ENCODE measurements around the gene FUT1.

The FUT1 gene

DNA sequence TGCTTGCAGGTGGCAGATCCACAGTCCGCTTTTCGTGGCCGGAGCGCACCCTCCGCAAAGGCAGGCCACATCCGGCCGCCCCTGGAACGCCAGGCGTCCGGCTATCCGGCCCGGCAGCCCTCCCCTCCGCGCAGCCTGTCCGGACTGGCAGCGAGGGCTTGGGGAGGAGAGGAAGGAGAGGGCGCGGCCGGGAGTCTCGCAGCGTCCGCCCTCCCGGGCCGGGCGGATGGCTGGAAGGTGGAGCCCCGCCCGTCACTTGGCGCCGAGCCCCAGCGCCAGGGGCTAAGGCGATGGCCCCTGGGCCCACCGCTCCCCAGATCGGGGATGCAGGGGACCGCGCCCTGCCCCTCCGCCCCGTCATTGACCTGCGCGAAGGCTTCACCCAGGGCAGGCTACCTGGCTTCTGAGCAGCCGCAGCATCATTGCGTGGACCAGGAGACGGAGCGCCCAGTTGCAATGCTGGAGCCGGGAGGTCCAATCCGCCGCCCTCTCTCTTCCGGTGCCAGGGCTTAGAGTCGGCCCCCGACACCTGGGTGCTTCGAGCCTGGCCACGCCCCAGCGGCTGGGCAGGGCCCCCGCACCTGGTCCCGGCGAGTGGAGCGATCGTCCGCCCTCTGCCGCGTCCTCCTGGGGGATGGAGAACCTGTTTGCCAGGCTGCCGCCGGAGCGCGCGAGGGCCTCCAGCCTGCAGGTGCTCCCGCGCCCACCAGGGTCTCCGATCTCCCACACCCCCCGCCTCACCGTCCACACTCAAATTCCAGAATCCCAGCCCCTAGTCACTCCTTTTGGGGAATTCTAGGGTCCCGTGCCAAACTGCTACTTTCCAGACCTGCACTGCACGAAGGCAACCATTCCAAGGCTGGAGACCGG lies at the start of gene FUT1:
Gene FUT1 (minus strand): TSS at position 146 of the 870 bp plus-strand sequence. CDS start 1,360 bp downstream, outside the sequence.
- H3K9me3 ChIP-seq (ENCODE audit: control insufficient read depth in 1 of 2, low read length in 2 of 2), result no peaks in the 10 kb centered on the region
- peak within 1 kb of the TSS; percentile 34 to 59 for H3K4me3 ChIP-seq (ENCODE audit: low read depth in 1 of 2, low read length in 2 of 2)
- H3K36me3 ChIP-seq (ENCODE audit: control insufficient read depth in 1 of 2, insufficient read depth in 2 of 2, low read length in 2 of 2), result peaks cover 0 to 4% of the 10 kb centered on the region in 2 donors
- H3K4me1 ChIP-seq (ENCODE audit: control insufficient read depth in 1 of 2, insufficient read depth in 2 of 2, low read length in 2 of 2), result peaks cover 5 to 15% of the 10 kb centered on the region in 2 donors
- peak within 1 kb of the TSS; percentile 23 to 64 for H3K9ac ChIP-seq (ENCODE audit: low read depth in 1 of 2, low read length in 2 of 2)
- peak within 1 kb of the TSS; percentile 26 for H3K27ac ChIP-seq (ENCODE audit: low read depth, low read length)
- peaks cover 0 to 3% of the 10 kb centered on the region in 2 donors for H3K27me3 ChIP-seq (ENCODE audit: control insufficient read depth in 1 of 2, insufficient read depth in 2 of 2, low read length in 2 of 2)

GRCh38 chr19:48799358-48800300 lies 47.2 kb upstream of the FUT1 start:
- H3K36me3 ChIP-seq (ENCODE audit: control insufficient read depth in 1 of 2, insufficient read depth in 2 of 2, low read length in 2 of 2), result no peaks in the 10 kb centered on the region
- peaks cover 0 to 13% of the 10 kb centered on the region in 2 donors for H3K4me1 ChIP-seq (ENCODE audit: control insufficient read depth in 1 of 2, insufficient read depth in 2 of 2, low read length in 2 of 2)
- no peak overlapping the region for H3K4me3 ChIP-seq (ENCODE audit: low read depth in 1 of 2, low read length in 2 of 2)
- no peak overlapping the region for H3K9ac ChIP-seq (ENCODE audit: low read depth in 1 of 2, low read length in 2 of 2)
- H3K9me3 ChIP-seq (ENCODE audit: control insufficient read depth in 1 of 2, low read length in 2 of 2), result no peaks in the 10 kb centered on the region
- no peaks in the 10 kb centered on the region for H3K27me3 ChIP-seq (ENCODE audit: control insufficient read depth in 1 of 2, insufficient read depth in 2 of 2, low read length in 2 of 2)
- no peak overlapping the region for H3K27ac ChIP-seq (ENCODE audit: low read depth, low read length)

- Histone ChIP-seq H3K27me3 (ENCODE audit: control insufficient read depth in 1 of 2, insufficient read depth in 2 of 2, low read length in 2 of 2) (no peaks in the 10 kb centered on the region), H3K9me3 (ENCODE audit: control insufficient read depth in 1 of 2, low read length in 2 of 2) (no peaks in the 10 kb centered on the region), H3K4me3 (ENCODE audit: low read depth in 1 of 2, low read length in 2 of 2) (no peak overlapping the region), H3K4me1 (ENCODE audit: control insufficient read depth in 1 of 2, insufficient read depth in 2 of 2, low read length in 2 of 2) (peaks cover 0 to 13% of the 10 kb centered on the region in 2 donors), H3K36me3 (ENCODE audit: control insufficient read depth in 1 of 2, insufficient read depth in 2 of 2, low read length in 2 of 2) (no peaks in the 10 kb centered on the region), H3K9ac (ENCODE audit: low read depth in 1 of 2, low read length in 2 of 2) (no peak overlapping the region), H3K27ac (ENCODE audit: low read depth, low read length) (no peak overlapping the region)
Observed at GRCh38 chr19:48798937-48799336, 46.5 kb upstream of the FUT1 start.

DNA sequence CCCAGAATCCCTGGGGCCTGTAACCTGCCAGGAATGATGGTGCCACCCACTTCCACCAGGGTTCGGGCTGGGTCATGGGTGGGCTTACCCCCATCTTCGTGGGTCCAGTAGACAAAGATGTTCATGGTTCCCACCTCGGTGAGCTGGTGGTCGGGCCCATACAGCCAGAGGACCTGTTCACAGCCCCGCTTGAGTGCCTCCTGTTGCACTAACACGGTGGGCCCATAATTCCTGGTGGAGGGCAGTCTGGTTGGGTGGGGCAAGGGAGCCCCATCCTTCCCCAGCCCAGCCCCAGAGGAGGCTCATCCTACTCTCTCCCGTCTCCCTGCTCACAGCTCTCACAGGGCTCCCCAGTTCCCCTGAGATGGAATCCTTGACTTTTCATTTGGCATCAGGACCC lies 44.7 kb upstream of the FUT1 start:
- H3K36me3 ChIP-seq (ENCODE audit: control insufficient read depth in 1 of 2, insufficient read depth in 2 of 2, low read length in 2 of 2), result no peaks in the 10 kb centered on the region
- peaks cover 0 to 13% of the 10 kb centered on the region in 2 donors for H3K4me1 ChIP-seq (ENCODE audit: control insufficient read depth in 1 of 2, insufficient read depth in 2 of 2, low read length in 2 of 2)
- no peak overlapping the region for H3K9ac ChIP-seq (ENCODE audit: low read depth in 1 of 2, low read length in 2 of 2)
- no peaks in the 10 kb centered on the region for H3K27me3 ChIP-seq (ENCODE audit: control insufficient read depth in 1 of 2, insufficient read depth in 2 of 2, low read length in 2 of 2)
- no peak overlapping the region for H3K4me3 ChIP-seq (ENCODE audit: low read depth in 1 of 2, low read length in 2 of 2)
- no peaks in the 10 kb centered on the region for H3K9me3 ChIP-seq (ENCODE audit: control insufficient read depth in 1 of 2, low read length in 2 of 2)
- H3K27ac ChIP-seq (ENCODE audit: low read depth, low read length), result no peak overlapping the region

DNA sequence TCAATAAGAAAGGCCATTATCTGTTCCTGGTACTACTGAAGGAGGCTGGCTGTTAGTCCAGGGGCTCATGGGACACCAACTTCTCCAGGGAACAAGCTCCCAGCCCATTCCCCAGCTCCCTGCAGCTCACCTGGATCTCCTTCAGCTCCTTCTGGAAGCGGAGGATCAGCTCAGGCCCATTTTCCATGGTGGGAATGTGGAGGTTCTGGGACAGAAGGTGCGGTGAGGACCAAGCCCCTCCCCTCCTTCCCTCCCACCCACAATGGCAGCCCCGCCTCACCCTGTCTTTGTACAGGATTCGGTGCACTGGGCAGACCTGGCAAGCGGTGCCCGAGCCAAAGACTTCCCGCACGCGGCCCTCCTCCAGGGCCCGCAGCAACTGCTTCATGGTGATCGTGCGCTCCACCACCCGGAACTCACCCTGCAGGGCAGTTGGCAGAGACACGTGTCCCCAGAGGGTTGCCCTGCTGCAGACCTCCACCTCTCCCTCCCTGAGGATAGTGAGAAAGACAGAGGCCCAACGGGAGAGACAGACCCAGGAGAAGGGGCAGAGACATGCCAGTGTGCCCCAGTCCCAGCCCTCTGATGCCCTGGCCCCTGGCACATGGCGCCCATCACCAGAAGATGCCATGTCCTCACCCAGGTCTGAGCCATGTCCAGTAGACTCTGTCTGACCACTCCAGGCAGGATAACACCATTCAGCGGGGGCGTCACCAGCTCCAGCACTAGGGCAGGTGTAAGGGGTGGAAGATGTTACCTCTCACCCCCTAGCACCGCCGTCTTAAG lies 44.0 kb upstream of the FUT1 start:
- peaks cover 0 to 13% of the 10 kb centered on the region in 2 donors for H3K4me1 ChIP-seq (ENCODE audit: control insufficient read depth in 1 of 2, insufficient read depth in 2 of 2, low read length in 2 of 2)
- no peaks in the 10 kb centered on the region for H3K27me3 ChIP-seq (ENCODE audit: control insufficient read depth in 1 of 2, insufficient read depth in 2 of 2, low read length in 2 of 2)
- no peak overlapping the region for H3K9ac ChIP-seq (ENCODE audit: low read depth in 1 of 2, low read length in 2 of 2)
- no peak overlapping the region for H3K4me3 ChIP-seq (ENCODE audit: low read depth in 1 of 2, low read length in 2 of 2)
- H3K27ac ChIP-seq (ENCODE audit: low read depth, low read length), result no peak overlapping the region
- H3K36me3 ChIP-seq (ENCODE audit: control insufficient read depth in 1 of 2, insufficient read depth in 2 of 2, low read length in 2 of 2), result no peaks in the 10 kb centered on the region
- H3K9me3 ChIP-seq (ENCODE audit: control insufficient read depth in 1 of 2, low read length in 2 of 2), result no peaks in the 10 kb centered on the region

- H3K4me1 ChIP-seq (ENCODE audit: control insufficient read depth in 1 of 2, insufficient read depth in 2 of 2, low read length in 2 of 2), result peaks cover 0 to 13% of the 10 kb centered on the region in 2 donors
- no peak overlapping the region for H3K9ac ChIP-seq (ENCODE audit: low read depth in 1 of 2, low read length in 2 of 2)
- no peak overlapping the region for H3K27ac ChIP-seq (ENCODE audit: low read depth, low read length)
- H3K4me3 ChIP-seq (ENCODE audit: low read depth in 1 of 2, low read length in 2 of 2), result no peak overlapping the region
- no peaks in the 10 kb centered on the region for H3K36me3 ChIP-seq (ENCODE audit: control insufficient read depth in 1 of 2, insufficient read depth in 2 of 2, low read length in 2 of 2)
- H3K9me3 ChIP-seq (ENCODE audit: control insufficient read depth in 1 of 2, low read length in 2 of 2), result no peaks in the 10 kb centered on the region
- no peaks in the 10 kb centered on the region for H3K27me3 ChIP-seq (ENCODE audit: control insufficient read depth in 1 of 2, insufficient read depth in 2 of 2, low read length in 2 of 2)
Observed at GRCh38 chr19:48795685-48796070, 43.2 kb upstream of the FUT1 start.

- H3K27me3 ChIP-seq (ENCODE audit: control insufficient read depth in 1 of 2, insufficient read depth in 2 of 2, low read length in 2 of 2), result no peaks in the 10 kb centered on the region
Observed at GRCh38 chr19:48795055-48795684, 42.7 kb upstream of the FUT1 start.

DNA sequence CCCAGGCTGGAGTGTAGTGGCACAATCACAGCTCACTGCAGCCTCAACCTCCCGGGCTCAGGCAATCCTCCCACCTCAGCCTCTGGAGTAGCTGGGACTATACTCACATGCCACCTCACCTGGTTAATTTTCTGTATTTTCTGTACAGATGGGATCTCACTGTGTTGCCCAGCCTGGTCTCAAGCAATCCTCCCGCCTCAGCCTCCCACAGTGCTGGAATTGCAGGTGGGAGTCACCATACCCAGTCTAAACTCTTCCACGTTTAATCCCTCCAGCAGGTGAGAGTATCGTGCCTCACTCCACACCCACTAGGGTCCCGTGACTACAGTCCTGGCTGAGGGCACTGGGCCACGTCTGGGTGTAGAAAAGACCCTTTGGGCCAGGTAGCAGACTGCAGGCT lies 41.9 kb upstream of the FUT1 start:
- Histone ChIP-seq H3K4me1 (ENCODE audit: control insufficient read depth in 1 of 2, insufficient read depth in 2 of 2, low read length in 2 of 2) (peaks cover 0 to 13% of the 10 kb centered on the region in 2 donors), H3K4me3 (ENCODE audit: low read depth in 1 of 2, low read length in 2 of 2) (no peak overlapping the region), H3K9me3 (ENCODE audit: control insufficient read depth in 1 of 2, low read length in 2 of 2) (no peaks in the 10 kb centered on the region), H3K9ac (ENCODE audit: low read depth in 1 of 2, low read length in 2 of 2) (no peak overlapping the region), H3K27me3 (ENCODE audit: control insufficient read depth in 1 of 2, insufficient read depth in 2 of 2, low read length in 2 of 2) (no peaks in the 10 kb centered on the region), H3K27ac (ENCODE audit: low read depth, low read length) (no peak overlapping the region), H3K36me3 (ENCODE audit: control insufficient read depth in 1 of 2, insufficient read depth in 2 of 2, low read length in 2 of 2) (no peaks in the 10 kb centered on the region)

More at GRCh38 chr19:48795055-48795684, 42.7 kb upstream of the FUT1 start:
- Histone ChIP-seq H3K9me3 (ENCODE audit: control insufficient read depth in 1 of 2, low read length in 2 of 2) (no peaks in the 10 kb centered on the region), H3K4me3 (ENCODE audit: low read depth in 1 of 2, low read length in 2 of 2) (peak overlapping the region; percentile 77 to 84), H3K4me1 (ENCODE audit: control insufficient read depth in 1 of 2, insufficient read depth in 2 of 2, low read length in 2 of 2) (peaks cover 0 to 13% of the 10 kb centered on the region in 2 donors), H3K27ac (ENCODE audit: low read depth, low read length) (no peak overlapping the region), H3K9ac (ENCODE audit: low read depth in 1 of 2, low read length in 2 of 2) (peak overlapping the region; percentile 54 to 67), H3K36me3 (ENCODE audit: control insufficient read depth in 1 of 2, insufficient read depth in 2 of 2, low read length in 2 of 2) (no peaks in the 10 kb centered on the region)

DNA sequence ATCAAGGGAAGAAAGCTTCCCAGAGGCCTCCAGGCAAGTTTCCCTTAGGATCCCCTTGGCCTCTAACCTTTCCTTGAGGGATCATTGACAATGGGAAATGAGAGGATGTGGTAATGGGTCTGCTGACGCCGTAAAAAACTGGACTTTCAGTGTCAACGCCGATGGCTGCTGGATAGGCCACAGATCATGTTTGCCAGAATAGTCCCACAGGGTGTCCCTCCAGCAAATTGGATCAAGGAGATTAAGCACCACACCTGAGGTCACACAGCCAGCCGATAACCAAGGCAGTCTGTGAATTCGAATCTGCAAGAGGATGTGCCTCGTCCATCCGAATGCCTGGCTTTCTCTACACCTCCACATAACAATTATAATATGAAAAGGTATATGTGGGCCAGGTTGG lies 40.8 kb upstream of the FUT1 start:
- Histone ChIP-seq H3K4me1 (ENCODE audit: control insufficient read depth in 1 of 2, insufficient read depth in 2 of 2, low read length in 2 of 2) (peaks cover 0 to 13% of the 10 kb centered on the region in 2 donors), H3K9me3 (ENCODE audit: control insufficient read depth in 1 of 2, low read length in 2 of 2) (no peaks in the 10 kb centered on the region), H3K27me3 (ENCODE audit: control insufficient read depth in 1 of 2, insufficient read depth in 2 of 2, low read length in 2 of 2) (no peaks in the 10 kb centered on the region), H3K9ac (ENCODE audit: low read depth in 1 of 2, low read length in 2 of 2) (no peak overlapping the region), H3K4me3 (ENCODE audit: low read depth in 1 of 2, low read length in 2 of 2) (no peak overlapping the region), H3K27ac (ENCODE audit: low read depth, low read length) (no peak overlapping the region), H3K36me3 (ENCODE audit: control insufficient read depth in 1 of 2, insufficient read depth in 2 of 2, low read length in 2 of 2) (no peaks in the 10 kb centered on the region)
